Stimulated activated CD4-positive, alpha-beta T cell treated with anti-CD3 and anti-CD28 coated beads, Interleukin-4, amount 100 ng/mL, for 48 hours (primary cell): ENCODE measurements around the gene F7.
"Not testable (repeated sequence)": the region's sequence is repeated elsewhere in the genome, so short reads cannot be mapped to it uniquely, and the experiment has no call there.

Experiments used
- DNase-seq, 2 donors: peaks; one replicate each; pipeline ENCODE4 v3.0.0-alpha.2; 2020; ENCODE audit warnings: low read depth in 2 of 2

The F7 gene

DNA sequence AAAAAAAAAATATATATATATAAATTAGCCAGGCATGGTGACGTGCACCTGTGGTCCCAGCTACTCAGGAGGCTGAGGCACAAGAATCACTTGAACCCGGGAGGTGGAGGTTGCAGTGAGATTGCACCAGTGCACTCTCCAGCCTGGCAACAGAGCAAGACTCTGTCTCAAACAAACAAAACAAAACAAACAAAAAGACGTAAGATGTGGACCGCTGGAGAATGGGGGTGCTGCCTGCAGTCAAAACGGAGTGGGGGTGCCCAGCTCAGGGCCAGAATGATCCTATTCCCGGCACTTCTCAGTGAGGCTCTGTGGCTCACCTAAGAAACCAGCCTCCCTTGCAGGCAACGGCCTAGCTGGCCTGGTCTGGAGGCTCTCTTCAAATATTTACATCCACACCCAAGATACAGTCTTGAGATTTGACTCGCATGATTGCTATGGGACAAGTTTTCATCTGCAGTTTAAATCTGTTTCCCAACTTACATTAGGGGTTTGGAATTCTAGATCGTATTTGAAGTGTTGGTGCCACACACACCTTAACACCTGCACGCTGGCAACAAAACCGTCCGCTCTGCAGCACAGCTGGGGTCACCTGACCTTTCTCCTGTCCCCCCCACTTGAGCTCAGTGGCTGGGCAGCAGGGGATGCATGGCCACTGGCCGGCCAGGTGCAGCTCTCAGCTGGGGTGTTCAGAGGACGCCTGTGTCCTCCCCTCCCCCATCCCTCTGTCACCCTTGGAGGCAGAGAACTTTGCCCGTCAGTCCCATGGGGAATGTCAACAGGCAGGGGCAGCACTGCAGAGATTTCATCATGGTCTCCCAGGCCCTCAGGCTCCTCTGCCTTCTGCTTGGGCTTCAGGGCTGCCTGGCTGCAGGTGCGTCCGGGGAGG is at the start of gene F7:
TSS of gene F7 (plus strand) at position 760 of the 889 bp plus-strand sequence. CDS start at position 811, 51 bp downstream.
- no peak for DNase-seq

DNA sequence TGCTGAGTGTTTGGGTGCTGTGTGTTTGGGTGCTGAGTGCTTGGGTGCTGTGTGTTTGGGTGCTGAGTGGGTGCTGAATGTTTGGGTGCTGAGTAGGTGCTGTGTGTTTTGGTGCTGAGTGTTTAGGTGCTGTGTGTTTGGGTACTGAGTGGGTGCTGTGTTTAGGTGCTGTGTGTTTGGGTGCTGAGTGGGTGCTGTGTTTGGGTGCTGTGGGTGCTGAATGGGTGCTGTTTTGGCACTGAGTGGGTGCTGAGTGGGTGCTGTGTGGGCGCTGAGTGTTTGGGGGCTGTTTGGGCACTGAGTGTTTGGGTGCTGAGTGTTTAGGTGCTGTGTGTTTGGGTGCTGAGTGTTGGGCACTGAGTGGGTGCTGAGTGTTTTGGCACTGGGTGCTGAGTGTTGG is 48.5 kb upstream of the F7 start:
- no peak for DNase-seq

DNA sequence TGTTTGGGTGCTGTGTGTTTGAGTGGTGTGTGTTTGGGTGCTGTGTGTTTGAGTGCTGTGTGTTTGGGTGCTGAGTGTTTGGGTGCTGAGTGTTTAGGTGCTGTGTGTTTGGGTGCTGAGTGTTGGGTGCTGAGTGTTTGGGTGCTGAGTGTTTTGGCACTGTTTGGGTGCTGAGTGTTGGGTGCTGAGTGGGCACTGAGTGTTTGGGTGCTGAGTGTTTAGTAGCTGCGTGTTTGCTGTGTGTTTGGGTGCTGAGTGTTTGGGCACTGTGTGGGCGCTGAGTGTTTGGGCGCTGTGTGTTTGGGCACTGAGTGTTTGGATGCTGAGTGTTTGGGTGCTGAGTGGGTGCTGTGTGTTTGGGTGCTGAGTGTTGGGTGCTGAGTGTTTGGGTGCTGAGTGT is 48.0 kb upstream of the F7 start:
- DNase-seq = not testable (repeated sequence)

DNA sequence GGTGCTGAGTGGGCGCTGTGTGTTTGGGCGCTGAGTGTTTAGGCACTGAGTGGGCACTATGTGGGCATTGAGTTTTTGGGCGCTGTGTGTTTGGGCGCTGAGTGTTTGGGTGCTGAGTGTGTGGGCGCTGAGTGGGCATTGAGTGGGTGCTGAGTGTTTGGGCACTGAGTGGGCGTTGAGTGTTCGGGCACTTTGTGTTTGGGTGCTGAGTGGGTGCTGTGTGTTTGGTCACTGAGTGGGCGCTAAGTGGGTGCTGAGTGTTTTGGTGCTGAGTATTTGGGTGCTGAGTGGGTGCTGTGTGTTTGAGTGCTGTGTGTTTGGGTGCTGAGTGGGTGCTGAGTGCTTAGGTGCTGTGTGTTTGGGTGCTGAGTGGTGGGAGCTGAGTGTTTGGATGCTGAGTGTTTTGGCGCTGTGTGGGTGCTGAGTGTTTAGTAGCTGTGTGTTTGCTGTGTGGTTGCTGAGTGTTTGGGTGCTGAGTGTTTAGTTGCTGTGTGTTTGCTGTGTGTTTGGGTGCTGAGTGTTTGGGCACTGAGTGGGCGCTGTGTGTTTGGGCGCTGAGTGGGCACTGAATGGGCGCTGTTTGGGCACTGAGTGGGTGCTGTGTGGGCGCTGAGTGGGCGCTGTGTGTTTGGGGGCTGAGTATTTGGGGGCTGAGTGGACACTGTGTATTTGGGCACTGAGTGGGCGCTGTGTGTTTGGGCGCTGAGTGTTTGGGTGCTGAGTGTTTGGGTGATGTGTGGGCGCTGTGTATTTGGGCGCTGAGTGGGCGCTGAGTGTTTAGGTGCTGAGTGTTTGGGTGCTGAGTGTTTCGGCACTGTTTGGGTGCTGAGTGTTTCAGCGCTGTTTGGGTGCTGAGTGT is 47.2 kb upstream of the F7 start:
- no peak for DNase-seq

DNA sequence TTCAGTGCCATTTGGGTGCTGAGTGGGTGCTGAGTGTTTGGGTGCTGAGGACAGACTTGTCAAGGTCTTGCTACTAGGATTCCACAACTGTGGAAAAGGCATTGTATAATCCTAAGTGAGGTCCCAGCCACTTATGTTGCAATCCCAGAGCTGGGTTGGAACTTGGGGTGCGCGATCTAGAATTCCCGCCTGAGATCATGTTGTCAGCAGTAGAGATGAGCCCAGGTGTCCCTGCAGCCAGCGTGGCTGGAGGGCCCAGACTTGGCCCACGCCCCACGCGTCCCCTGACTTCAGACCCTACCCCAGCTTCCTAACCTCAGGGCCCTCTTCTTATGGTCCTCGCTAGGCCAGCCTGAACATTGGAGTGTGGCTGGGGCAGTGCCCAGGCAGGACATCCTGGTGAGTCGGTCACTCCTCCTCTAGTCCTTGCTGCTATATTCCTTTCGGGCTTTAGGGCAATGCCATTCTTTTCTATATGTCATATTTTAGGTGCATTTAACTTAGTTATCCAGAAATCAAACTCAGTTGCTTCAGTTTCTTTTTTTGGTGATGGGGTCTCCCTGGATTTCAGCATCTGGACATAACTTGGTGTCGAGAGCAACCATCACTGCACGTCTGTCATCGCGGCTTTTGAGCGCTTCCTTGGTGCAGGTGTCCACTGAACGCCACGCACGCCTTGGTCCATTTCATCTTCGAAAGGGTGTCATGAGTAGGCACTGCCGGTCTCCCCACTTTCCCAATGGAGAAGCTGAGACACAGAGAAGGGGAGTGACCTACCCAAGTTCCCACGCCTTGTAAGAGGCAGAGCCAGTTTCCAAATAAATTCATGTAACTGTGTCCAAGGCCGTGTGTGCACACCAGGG is 46.4 kb upstream of the F7 start:
- no peak for DNase-seq

DNA sequence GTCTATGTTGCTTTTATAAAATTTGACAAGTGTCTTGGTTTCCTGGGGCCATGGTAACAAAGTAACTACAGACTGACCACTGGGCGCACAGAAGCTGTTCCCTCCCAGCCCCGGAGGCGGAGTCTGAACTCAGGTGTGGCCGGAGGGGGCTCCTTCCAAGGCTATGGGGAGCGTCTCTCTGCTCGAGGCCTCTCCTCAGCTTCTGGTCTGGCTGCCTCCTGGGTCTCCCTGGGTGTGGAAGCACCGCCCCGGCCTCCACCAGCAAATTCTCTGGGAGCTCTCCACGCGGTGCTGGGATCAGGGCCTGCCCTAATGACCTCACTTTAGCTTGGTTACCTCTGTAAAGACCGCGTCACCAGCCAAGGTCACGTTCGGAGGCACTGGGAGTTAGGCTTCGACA is 45.7 kb upstream of the F7 start:
- no peak for DNase-seq

DNA sequence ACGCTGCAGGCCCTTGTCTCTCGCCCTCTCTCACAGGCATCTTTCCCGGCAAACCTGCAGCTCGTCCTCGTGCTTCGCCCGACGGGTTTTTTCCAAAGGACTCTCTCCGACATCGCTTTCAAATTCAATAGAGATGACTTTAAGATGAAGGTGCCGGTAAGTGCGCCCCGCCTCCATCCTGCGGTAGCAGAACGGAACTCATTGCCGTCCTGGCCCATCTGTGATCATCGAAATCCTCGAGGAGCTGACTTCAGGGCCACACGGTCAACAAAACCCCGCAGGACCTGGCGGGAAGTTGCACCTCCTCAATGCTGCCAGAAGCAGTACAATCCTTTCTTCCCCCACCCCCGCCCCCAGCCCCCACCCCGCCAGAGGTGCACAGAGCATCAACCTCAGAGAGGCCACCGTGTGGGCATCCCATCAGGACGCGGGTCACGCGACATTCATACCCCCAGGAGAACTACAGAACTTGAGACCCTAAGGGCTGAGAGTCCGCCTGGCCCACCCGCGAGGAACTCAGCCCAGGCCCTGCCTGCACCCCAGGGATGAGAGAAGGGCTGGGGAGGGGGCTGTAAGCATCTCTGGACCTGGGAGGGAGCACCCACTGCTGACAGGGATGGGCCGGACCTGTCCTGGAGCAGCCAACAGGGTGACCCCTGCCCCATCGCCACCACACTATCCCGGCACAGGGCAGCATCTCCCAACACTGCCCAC is 44.9 kb upstream of the F7 start:
- DNase-seq = no peak

DNA sequence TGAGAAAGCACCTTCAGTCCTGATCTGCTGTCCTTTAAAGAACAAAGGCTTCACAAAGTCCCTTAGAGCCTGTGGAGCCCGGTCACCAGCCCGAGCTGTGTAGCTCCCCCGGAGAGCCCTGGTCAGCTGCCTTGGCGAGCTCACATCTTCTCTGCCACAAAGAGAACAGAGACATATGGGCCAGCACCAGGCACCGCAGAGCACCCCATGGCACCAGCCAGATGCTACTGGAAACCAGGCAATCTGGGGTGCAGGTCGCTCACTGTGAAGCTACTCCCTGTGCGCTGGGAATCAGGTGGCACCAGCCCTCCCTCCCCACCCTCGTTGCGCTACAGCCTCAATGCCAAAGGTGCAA is 44.3 kb upstream of the F7 start:
- no peak for DNase-seq

DNA sequence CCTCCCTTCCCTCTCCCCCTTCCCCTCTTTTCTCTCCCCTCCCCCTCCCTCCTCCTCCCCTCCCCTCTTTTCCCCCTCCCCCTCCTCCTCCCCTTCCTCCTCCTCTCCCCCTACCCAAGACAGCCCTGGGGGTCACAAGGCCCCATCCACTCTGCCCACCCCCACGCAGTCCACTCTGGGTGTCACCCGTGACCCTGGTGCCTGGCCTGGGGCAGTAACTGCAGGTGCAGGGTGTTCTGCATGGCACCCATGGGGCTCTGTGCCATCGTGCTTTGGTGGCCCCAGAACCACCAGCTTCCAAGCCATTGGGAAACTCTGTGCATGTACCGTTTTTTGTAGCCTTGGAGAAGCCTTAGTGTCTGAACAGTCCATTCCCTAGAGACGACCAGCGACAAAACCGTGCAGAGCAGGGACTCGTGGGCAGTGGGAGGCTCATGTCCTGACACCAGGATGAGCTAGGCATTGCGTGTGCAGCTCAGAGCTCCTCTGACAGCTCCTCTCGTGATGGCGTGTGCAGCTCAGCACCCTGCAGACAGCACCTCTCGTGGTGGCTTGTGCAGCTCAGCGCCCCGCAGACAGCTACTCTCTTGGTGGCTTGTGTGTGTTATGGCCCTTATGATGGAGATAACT is 43.7 kb upstream of the F7 start:
- DNase-seq = no peak

DNA sequence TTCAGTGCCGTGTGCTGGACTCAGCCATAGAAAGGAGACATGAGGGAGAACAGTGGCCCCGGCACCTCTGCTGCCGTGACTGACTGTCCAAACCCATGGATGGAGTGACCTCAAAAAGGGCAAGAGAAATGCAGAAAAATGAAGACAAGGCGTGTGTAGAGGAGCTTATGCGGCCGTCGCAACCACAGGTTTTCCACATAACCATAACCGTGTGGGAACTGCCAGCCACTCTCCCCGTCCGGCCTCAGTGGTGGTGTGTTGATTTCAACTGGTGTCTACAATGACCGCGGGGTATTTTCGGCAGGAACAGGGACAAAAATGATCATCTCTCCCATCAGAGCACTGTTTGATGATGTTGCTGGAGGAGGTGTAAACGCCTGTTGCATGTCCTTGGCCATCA is 42.9 kb upstream of the F7 start:
- DNase-seq = no peak

DNA sequence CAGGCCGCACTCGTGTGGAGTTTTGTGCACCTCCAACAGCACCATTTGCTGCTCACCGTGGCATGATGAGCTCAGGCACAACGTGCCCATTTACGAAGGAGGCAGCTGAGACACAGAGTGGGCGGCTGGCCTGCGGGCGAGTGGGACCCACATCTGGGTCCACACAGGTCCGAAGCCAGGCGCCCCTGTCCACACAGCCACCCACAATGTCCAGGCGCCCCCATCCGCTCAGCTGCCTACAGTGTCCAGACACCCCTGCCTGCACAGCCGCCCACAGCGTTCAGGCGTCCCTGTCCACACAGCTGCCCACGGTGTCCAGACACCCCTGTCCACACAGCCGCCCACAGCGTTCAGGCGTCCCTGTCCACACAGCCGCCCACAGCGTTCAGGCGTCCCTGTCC is 42.5 kb upstream of the F7 start:
- DNase-seq = no peak

DNA sequence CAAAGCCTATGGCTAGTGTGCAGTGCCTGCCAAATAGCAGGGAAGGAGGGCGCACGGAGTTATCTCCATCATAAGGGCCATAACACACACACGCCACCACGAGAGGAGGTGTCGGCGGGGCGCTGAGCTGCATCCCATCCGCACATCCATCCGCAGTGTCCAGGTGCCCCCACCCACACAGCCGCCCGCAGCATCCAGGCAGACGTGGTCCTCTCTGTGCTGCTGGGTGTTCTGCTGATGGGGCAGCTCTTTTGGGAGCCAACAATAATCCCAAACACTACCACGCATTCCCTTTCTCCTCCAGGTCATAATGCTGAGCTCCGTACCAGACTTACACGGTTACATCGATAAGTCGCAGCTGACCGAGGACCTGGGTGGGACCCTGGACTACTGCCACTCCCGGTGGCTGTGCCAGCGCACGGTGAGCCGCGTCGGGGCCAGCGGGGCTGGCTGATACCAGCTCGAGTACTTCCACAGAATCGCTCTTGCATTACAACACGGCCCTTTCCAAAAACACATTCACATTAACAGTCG is 41.5 kb upstream of the F7 start:
- no peak for DNase-seq

DNA sequence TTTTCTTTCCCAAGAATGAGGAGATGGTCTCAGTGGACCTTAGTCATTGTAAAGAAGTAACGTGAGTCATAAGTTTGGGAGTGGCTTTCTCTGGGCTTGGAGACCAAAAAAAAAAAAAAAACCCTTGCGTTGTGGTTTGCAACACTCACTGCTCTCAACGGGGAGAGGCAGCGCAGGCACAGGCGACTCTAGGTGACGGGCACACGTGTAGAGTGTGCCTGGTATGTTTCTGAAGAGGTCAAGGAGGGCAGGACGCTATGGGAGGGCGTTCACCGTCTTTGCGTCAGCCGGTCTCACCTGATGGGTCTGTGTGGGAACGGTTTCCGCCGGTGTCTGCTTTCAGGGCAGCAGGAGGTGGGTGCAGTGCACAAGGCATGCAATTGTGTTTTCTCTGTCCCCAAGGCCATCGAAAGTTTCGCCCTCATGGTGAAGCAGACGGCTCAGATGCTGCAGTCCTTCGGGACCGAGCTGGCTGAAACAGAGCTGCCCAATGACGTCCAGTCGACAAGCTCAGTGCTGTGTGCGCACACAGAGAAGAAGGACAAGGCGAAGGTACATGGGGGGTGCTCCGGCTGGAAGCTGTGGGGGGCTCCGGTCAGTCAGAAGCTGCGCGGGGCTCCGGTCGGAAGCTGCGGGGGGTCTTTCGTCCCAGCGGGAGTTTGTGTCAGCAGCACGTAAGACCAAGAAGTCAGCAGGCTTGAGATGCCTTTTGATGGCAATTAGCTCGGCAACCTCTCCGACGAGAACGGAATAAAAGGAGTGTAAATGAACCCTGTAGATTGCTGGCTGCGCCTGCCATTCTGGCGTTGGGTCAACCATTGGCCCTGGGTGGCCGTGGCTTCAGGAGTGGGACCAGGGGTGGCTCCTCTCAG is 40.8 kb upstream of the F7 start:
- no peak for DNase-seq

DNA sequence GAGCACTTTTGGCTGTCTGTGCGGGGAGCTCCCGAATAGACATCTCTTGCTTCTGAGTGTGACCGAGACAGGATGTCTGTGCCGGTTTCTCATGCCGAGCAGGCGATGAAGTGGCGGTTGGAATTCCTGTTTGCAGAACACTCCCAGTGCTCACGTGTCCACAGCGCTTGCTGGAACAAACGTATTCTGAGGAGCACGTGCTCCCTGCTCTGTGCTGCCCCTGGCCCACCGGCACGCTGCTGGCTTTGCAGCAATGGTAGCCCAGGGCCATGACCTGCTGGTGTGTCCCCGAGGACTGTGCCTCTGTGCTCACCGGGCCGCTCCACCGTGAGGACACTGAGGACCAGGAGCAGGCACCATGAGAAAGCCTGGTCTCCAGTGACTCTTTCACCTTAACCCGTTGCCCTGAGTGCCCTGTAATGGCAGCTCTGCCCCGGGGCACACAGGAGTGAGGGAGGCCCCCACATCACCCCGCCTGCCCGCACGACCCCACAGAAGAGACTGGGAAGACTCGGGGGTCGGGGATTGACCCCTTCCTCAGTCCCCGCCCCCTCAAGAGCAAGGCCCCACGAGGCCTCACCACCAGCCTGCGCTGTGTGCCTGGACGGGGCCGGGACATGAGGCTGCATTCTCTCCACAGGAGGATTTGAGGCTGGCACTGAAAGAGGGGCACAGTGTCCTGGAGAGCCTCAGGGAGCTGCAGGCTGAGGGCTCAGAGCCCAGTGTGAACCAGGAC is 40.0 kb upstream of the F7 start:
- DNase-seq = no peak

DNA sequence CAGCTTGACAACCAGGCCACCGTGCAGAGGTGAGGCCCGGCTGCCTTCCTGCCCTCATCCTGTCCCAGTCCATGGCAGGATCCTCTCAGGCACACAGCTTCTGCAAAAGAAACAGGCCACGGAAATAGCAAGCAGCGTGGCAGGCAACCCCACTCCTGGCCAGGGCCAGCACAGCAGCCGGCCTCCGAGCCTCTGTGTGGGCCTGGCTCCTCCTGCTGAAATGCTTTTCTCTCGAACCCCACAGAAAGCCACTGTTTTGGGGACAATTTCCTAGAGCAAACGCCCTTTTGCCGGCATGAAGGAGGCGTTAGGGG is 39.5 kb upstream of the F7 start:
- DNase-seq = no peak

DNA sequence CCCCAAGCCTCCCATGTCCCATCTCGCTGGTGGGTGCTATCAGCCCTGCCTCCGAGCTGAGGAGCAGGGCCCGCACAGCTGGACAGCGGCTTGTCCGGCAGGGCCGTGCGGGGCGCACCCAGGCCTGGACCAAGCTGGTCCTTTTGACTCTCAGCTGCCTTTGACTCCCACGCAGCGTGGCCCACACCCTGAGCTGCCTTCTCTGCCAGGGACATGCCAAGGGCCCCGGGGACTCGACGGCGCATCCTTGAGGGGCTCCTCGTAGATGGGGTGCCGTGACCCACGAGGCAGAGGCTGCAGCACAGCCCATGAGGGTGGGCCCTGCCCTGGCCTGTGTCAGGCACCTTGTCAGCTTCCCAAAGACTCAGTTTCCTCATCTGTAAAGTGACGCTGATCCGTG is 38.8 kb upstream of the F7 start:
- no peak for DNase-seq

DNA sequence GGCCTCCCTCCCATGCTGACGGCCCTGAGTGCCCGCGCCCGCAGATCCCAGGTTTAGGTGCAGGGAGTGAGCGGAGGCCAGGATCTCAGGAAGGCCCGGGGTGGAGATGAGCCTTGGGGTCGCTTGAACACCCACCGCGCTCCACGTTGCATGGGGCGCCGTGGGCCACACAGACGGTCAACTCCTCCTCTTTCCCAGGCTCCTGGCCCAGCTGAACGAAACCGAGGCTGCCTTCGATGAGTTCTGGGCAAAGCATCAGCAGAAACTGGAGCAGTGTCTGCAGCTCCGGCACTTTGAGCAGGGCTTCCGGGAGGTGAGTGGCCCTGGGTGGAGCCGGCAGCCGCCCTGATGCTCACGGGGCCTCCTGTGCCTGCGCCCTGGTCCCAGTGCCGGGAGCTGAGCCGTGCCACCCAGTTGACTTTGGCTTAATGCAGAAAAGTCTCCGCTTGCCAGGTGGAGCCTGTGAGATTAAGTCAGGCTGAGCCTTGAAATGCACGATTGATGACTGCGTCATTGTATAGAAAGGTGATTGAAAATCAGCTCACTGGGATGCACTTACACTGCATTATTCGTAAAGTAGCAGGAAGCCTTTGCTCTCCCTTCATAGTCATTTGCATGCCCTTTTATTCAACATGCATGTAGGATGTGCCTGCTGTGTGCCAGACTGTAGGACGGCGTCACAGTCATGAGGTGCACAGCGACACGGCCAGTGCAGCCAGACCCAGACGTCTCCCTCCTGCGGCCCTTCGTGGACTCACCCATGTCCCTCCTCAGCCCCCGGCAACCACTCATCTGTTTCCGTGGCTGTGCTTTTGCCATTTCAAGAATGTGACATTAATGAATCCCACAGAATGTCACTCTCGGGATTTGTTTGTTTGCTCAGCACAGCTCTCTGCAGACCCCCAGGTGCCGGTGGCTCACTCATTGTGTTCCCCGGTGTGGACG is 35.5 kb upstream of the F7 start:
- no peak for DNase-seq

DNA sequence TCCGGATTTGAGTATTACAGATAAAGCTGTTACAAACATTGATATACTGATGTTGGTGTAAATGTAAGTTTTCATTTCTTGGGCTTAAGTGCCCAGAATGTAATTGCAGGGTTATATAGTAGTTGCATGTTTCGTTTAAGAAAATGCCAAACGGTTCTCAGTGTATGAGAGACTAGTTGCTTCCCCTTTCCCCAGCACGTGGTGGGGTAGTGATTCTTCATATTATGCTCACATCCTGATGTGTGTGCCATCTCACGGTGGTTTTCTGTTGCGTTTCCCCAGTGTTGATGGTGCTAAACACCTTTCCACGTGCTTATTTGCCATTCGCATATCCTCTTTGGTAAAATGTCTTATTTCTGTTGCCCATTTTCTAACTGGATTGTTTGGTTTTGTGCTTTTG is 34.7 kb upstream of the F7 start:
- DNase-seq = no peak
